ENCODE results near the gene TBCE. TPM values are rescaled to one million over a fixed set of nuclear protein-coding genes. Genes with fewer than 3 reads are reported as not detected.

Gene TBCE
- total and polyA plus RNA-seq, 5 experiments from 2014 or later = 11.9 to 29.5 (median 14.6) TPM

- H3K27ac Mint-ChIP-seq = no peak overlapping the region
- POLR2A ChIA-PET = interaction anchor here (1.0 kb wide), 1 partner anchor 312 kb away, joined by 3 read pairs; no protein-coding TSS in a partner anchor
- H3K9me3 Mint-ChIP-seq = no peaks in the 10 kb centered on the region
- H3K4me3 Mint-ChIP-seq = no peak overlapping the region
- peaks cover 6 to 16% (median 11%) of the 10 kb centered on the region in 4 donors for H3K4me1 Mint-ChIP-seq
- no peaks in the 10 kb centered on the region for H3K27me3 Mint-ChIP-seq
- DNase-seq = peak; percentile 26 to 74 (median 57)
- peaks cover 0 to 16% (median 5%) of the 10 kb centered on the region in 3 donors for H3K36me3 Mint-ChIP-seq
- peak in 1 of 2 donors; percentile 37 for ATAC-seq
Measured at GRCh38 chr1:235417086-235417697, 50.0 kb downstream of the TBCE start.

GRCh38 chr1:235421751-235422150 lies 54.5 kb downstream of the TBCE start:
- Mint-ChIP-seq H3K4me1 (peaks cover 30 to 41% (median 35%) of the 10 kb centered on the region in 4 donors), H3K9me3 (no peaks in the 10 kb centered on the region), H3K4me3 (peak overlapping the region in 5 of 10 donors; percentile 15 to 43 (median 39)), H3K27ac (peak overlapping the region in 7 of 10 donors; percentile 3 to 83 (median 36)), H3K27me3 (no peaks in the 10 kb centered on the region), H3K36me3 (peaks cover 0 to 10% (median 4%) of the 10 kb centered on the region in 3 donors)
- ATAC-seq = peak in 1 of 2 donors; percentile 38
- POLR2A ChIA-PET = interaction anchor here (0.9 kb wide), 1 partner anchor 93 kb away, joined by 3 read pairs; the partner anchor contains the start of gene GGPS1
- DNase-seq = peak in 2 of 10 donors; percentile 23 to 26

- Mint-ChIP-seq H3K9me3 (no peaks in the 10 kb centered on the region), H3K27me3 (no peaks in the 10 kb centered on the region), H3K4me1 (peaks cover 30 to 41% (median 32%) of the 10 kb centered on the region in 4 donors), H3K4me3 (peak overlapping the region; percentile 58 to 84 (median 76)), H3K36me3 (peaks cover 0 to 19% (median 7%) of the 10 kb centered on the region in 3 donors), H3K27ac (peak overlapping the region; percentile 56 to 92 (median 83))
- POLR2A ChIA-PET = interaction anchor here (0.8 kb wide), 1 partner anchor 810 kb away, joined by 5 read pairs; no protein-coding TSS in a partner anchor
- DNase-seq (peak in 8 of 10 donors; percentile 17 to 59 (median 42)), ATAC-seq (peak; percentile 85 to 91)
Measured at GRCh38 chr1:235423214-235423652, 56.0 kb downstream of the TBCE start.

GRCh38 chr1:235424092-235424491 lies 56.9 kb downstream of the TBCE start:
- no peaks in the 10 kb centered on the region for H3K9me3 Mint-ChIP-seq
- H3K27me3 Mint-ChIP-seq = no peaks in the 10 kb centered on the region
- DNase-seq = no peak
- POLR2A ChIA-PET = interaction anchor here (0.8 kb wide), 1 partner anchor 811 kb away, joined by 5 read pairs; no protein-coding TSS in a partner anchor
- no peak for ATAC-seq
- H3K36me3 Mint-ChIP-seq = peaks cover 0 to 18% (median 7%) of the 10 kb centered on the region in 3 donors
- peaks cover 30 to 41% (median 32%) of the 10 kb centered on the region in 4 donors for H3K4me1 Mint-ChIP-seq
- H3K27ac Mint-ChIP-seq = peak overlapping the region in 6 of 10 donors; percentile 39 to 81 (median 59)
- peak overlapping the region in 7 of 10 donors; percentile 26 to 82 (median 51) for H3K4me3 Mint-ChIP-seq

- Mint-ChIP-seq H3K4me3 (peak overlapping the region in 1 of 10 donors; percentile 52), H3K9me3 (no peaks in the 10 kb centered on the region), H3K36me3 (peaks cover 0 to 16% (median 4%) of the 10 kb centered on the region in 3 donors), H3K27ac (peak overlapping the region in 3 of 10 donors; percentile 9 to 79 (median 50)), H3K27me3 (no peaks in the 10 kb centered on the region), H3K4me1 (peaks cover 30 to 41% (median 32%) of the 10 kb centered on the region in 4 donors)
- ATAC-seq (no peak), DNase-seq (no peak)
- POLR2A ChIA-PET = no interaction called here
Measured at GRCh38 chr1:235425357-235425756, 58.1 kb downstream of the TBCE start.

GRCh38 chr1:235426143-235426542 lies 58.9 kb downstream of the TBCE start:
- ATAC-seq = no peak
- H3K9me3 Mint-ChIP-seq = no peaks in the 10 kb centered on the region
- H3K4me1 Mint-ChIP-seq = peaks cover 30 to 41% (median 32%) of the 10 kb centered on the region in 4 donors
- peaks cover 0 to 13% (median 4%) of the 10 kb centered on the region in 3 donors for H3K36me3 Mint-ChIP-seq
- H3K4me3 Mint-ChIP-seq = no peak overlapping the region
- H3K27ac Mint-ChIP-seq = peak overlapping the region in 2 of 10 donors; percentile 73 to 74
- H3K27me3 Mint-ChIP-seq = no peaks in the 10 kb centered on the region
- DNase-seq = no peak
- POLR2A ChIA-PET = no interaction called here

GRCh38 chr1:235426680-235427079 lies 59.5 kb downstream of the TBCE start:
- no peak overlapping the region for H3K4me3 Mint-ChIP-seq
- H3K27me3 Mint-ChIP-seq = no peaks in the 10 kb centered on the region
- DNase-seq = no peak
- H3K36me3 Mint-ChIP-seq = peaks cover 0 to 13% (median 4%) of the 10 kb centered on the region in 3 donors
- POLR2A ChIA-PET = no interaction called here
- H3K4me1 Mint-ChIP-seq = peaks cover 28 to 38% (median 30%) of the 10 kb centered on the region in 4 donors
- peak overlapping the region in 1 of 10 donors; percentile 9 for H3K27ac Mint-ChIP-seq
- H3K9me3 Mint-ChIP-seq = no peaks in the 10 kb centered on the region
- ATAC-seq = no peak

- Mint-ChIP-seq H3K27ac (peak overlapping the region in 1 of 10 donors; percentile 27), H3K9me3 (no peaks in the 10 kb centered on the region), H3K27me3 (no peaks in the 10 kb centered on the region), H3K4me1 (peaks cover 22 to 31% (median 25%) of the 10 kb centered on the region in 4 donors), H3K4me3 (no peak overlapping the region), H3K36me3 (peaks cover 0 to 17% (median 4%) of the 10 kb centered on the region in 3 donors)
- DNase-seq = no peak
- POLR2A ChIA-PET = no interaction called here
- no peak for ATAC-seq
Measured at GRCh38 chr1:235427447-235427846, 60.2 kb downstream of the TBCE start.

GRCh38 chr1:235429143-235429542 lies 61.9 kb downstream of the TBCE start:
- no peaks in the 10 kb centered on the region for H3K9me3 Mint-ChIP-seq
- POLR2A ChIA-PET = interaction anchor here (0.7 to 0.8 kb wide), 2 partner anchors 160 to 187 kb away, joined by 3 to 4 read pairs; no protein-coding TSS in a partner anchor
- no peak overlapping the region for H3K4me3 Mint-ChIP-seq
- peak overlapping the region in 1 of 10 donors; percentile 36 for H3K27ac Mint-ChIP-seq
- ATAC-seq (no peak), DNase-seq (no peak)
- H3K36me3 Mint-ChIP-seq = peaks cover 0 to 30% (median 4%) of the 10 kb centered on the region in 3 donors
- no peaks in the 10 kb centered on the region for H3K27me3 Mint-ChIP-seq
- H3K4me1 Mint-ChIP-seq = peaks cover 5 to 15% (median 11%) of the 10 kb centered on the region in 4 donors

- DNase-seq (no peak), ATAC-seq (no peak)
- H3K9me3 Mint-ChIP-seq = no peaks in the 10 kb centered on the region
- H3K36me3 Mint-ChIP-seq = peaks cover 0 to 42% (median 4%) of the 10 kb centered on the region in 3 donors
- H3K27ac Mint-ChIP-seq = peak overlapping the region in 1 of 10 donors; percentile 29
- peaks cover 0 to 3% (median 1%) of the 10 kb centered on the region in 4 donors for H3K4me1 Mint-ChIP-seq
- POLR2A ChIA-PET = no interaction called here
- H3K27me3 Mint-ChIP-seq = no peaks in the 10 kb centered on the region
- H3K4me3 Mint-ChIP-seq = no peak overlapping the region
Measured at GRCh38 chr1:235430991-235431390, 63.8 kb downstream of the TBCE start.

- H3K4me1 Mint-ChIP-seq = no peaks in the 10 kb centered on the region
- H3K36me3 Mint-ChIP-seq = peaks cover 0 to 59% (median 12%) of the 10 kb centered on the region in 3 donors
- H3K9me3 Mint-ChIP-seq = no peaks in the 10 kb centered on the region
- ATAC-seq (no peak), DNase-seq (no peak)
- H3K4me3 Mint-ChIP-seq = no peak overlapping the region
- H3K27ac Mint-ChIP-seq = peak overlapping the region in 2 of 10 donors; percentile 7 to 29
- POLR2A ChIA-PET = no interaction called here
- no peaks in the 10 kb centered on the region for H3K27me3 Mint-ChIP-seq
Measured at GRCh38 chr1:235434001-235434400, 66.8 kb downstream of the TBCE start.

- Mint-ChIP-seq H3K4me1 (no peaks in the 10 kb centered on the region), H3K27ac (peak overlapping the region in 2 of 10 donors; percentile 41 to 71), H3K27me3 (no peaks in the 10 kb centered on the region), H3K4me3 (no peak overlapping the region), H3K36me3 (peaks cover 0 to 92% (median 18%) of the 10 kb centered on the region in 3 donors), H3K9me3 (no peaks in the 10 kb centered on the region)
- POLR2A ChIA-PET = interaction anchor here (0.6 to 0.7 kb wide), 2 partner anchors 13 to 872 kb away, joined by 3 read pairs; no protein-coding TSS in a partner anchor
- no peak for ATAC-seq
- no peak for DNase-seq
Measured at GRCh38 chr1:235441159-235441685, 74.0 kb downstream of the TBCE start.

Measured in naive thymus-derived CD8-positive, alpha-beta T cell (primary cell).